Aortic smooth muscle cell (primary cell): ENCODE measurements around the gene URB2. TPM values are rescaled to one million over a fixed set of nuclear protein-coding genes. Genes with fewer than 3 reads are reported as not detected.

Experiments
- total RNA-seq: library from RNA; depleted of rRNA; stranded (reverse); fragments of >200 nt; gene quantifications from 2 replicates; pipeline ENCODE4 v1.2.3, GENCODE V29; 2014

Gene URB2
- total RNA-seq = 7.9 and 9.4 TPM in 2 replicates

DNA sequence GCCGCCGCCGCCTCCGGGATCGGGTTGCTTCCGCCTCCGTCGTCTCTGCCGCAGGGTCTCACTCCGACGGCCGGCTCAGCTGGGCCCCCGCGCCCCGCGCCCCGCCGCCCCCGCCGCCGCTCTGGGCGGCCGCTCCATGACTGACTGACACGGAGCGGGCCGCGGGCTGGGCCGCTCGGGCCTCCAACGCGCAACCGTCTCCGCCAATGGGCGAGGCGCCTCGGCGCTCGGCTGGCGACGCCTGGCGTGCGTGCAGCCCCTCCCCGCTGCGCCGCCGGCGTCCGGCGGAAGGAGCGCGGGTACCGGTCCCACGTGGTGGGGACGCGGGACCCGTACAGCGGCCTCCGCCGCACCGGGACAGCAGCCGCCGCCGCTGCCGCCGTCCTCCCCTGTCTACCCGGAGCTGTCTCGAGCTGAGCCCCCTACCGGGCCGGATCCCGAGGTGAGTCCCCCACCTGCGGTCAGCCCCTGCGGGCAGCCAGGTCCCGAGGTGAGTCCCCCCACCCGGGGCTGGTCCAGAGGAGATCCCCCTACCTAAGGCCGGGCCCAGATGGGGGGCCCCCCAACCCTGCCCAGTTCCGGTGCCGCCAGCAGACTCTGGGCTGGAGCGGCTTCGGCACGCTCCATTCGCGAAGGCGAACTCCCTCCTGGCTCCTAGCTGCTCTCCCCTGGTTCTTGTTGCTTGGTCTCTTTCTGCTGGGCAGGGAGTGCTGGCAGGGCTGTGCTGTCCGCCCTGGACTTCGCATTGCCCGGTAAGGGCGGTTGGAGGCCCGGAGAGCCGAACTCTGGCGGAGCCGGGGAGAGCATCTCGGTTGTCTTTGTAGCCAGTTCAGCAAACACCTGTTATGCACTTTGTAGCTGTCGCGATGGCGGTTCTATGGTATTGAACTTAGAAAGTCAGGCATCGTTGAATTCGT lies at the start of gene URB2, which contains the start of gene TAF5L:
URB2 (plus strand) TSS at position 333 of the 917 bp plus-strand sequence. CDS start 1,387 bp downstream, outside the sequence.
TAF5L (minus strand) TSS at position 208 of the 917 bp plus-strand sequence. CDS start 11,640 bp downstream, outside the sequence.

Other genes starting within 250 kb of the URB2 start
- not detected in 2 replicates for gene ACTA1, start 192.2 kb upstream of the URB2 start, total RNA-seq
- gene NUP133, start 117.9 kb upstream of the URB2 start, total RNA-seq = 30.3 and 30.5 TPM in 2 replicates
- gene ABCB10, start 67.5 kb upstream of the URB2 start, total RNA-seq = 13.2 and 14.5 TPM in 2 replicates
- 13.5 and 13.6 TPM in 2 replicates for gene TAF5L, start 125 bp upstream of the URB2 start, total RNA-seq